NT2/D1 (cell line): ENCODE measurements around the gene PTPRG.

Experiments
- DNase-seq: peaks from one replicate; pipeline ENCODE4 v3.0.0-alpha.2; 2011; ENCODE audit warnings: low read depth, low spot score
- H3K27me3 ChIP-seq: 2 replicates; pipeline ENCODE4 v1.6.0; 2011; ENCODE audit warnings: mild to moderate bottlenecking; ENCODE audit not compliant: insufficient read length, insufficient read depth
- H3K36me3 ChIP-seq: 2 replicates; pipeline ENCODE4 v1.6.1; 2011; ENCODE audit warnings: mild to moderate bottlenecking, low read length, mixed read lengths; ENCODE audit not compliant: insufficient read depth, insufficient read length
- H3K4me1 ChIP-seq: 2 replicates; pipeline ENCODE4 v1.5.1; 2011; ENCODE audit not compliant: insufficient read depth, insufficient read length
- H3K4me3 ChIP-seq: 2 replicates; pipeline ENCODE4 v1.5.1; 2011; ENCODE audit warnings: low read depth; ENCODE audit not compliant: insufficient read length
- H3K9ac ChIP-seq: 2 replicates; pipeline ENCODE4 v1.6.0; 2011; ENCODE audit warnings: low read depth; ENCODE audit not compliant: insufficient read length
- H3K9me3 ChIP-seq: 2 replicates; pipeline ENCODE4 v1.5.1; 2011; ENCODE audit warnings: mild to moderate bottlenecking, low read length; ENCODE audit not compliant: insufficient read depth
- SUZ12 ChIP-seq: IDR thresholded peaks from 2 replicates; pipeline ENCODE4 v1.6.1; 2011; ENCODE audit not compliant: insufficient read length, insufficient read depth; ENCODE audit errors: extremely low read depth
- YY1 ChIP-seq: IDR thresholded peaks from 2 replicates; pipeline ENCODE4 v1.6.1; 2011; ENCODE audit not compliant: insufficient read length, insufficient read depth
- ZNF274 ChIP-seq: IDR thresholded peaks from 2 replicates; pipeline ENCODE4 v1.6.1; 2011; ENCODE audit warnings: mild to moderate bottlenecking, low read depth, low read length

PTPRG gene

GRCh38 chr3:61820306-61820992 is 259.1 kb downstream of the PTPRG start:
- Histone ChIP-seq H3K9me3 (no peaks in the 10 kb centered on the region), H3K27me3 (no peaks in the 10 kb centered on the region), H3K4me1 (no peaks in the 10 kb centered on the region), H3K36me3 (no peaks in the 10 kb centered on the region), H3K9ac (no peak overlapping the region), H3K4me3 (no peak overlapping the region)
- no peak for TF ChIP-seq SUZ12
- no peak for TF ChIP-seq ZNF274
- no peak for TF ChIP-seq YY1
- no peak for DNase-seq

GRCh38 chr3:61821823-61822251 is 260.5 kb downstream of the PTPRG start:
- H3K36me3 ChIP-seq, result no peaks in the 10 kb centered on the region
- no peak for DNase-seq
- H3K4me1 ChIP-seq, result no peaks in the 10 kb centered on the region
- no peaks in the 10 kb centered on the region for H3K9me3 ChIP-seq
- no peak overlapping the region for H3K9ac ChIP-seq
- no peak for TF ChIP-seq YY1
- no peak for TF ChIP-seq ZNF274
- no peak for TF ChIP-seq SUZ12
- no peak overlapping the region for H3K4me3 ChIP-seq
- H3K27me3 ChIP-seq, result no peaks in the 10 kb centered on the region

GRCh38 chr3:61822588-61822987 is 261.2 kb downstream of the PTPRG start:
- no peaks in the 10 kb centered on the region for H3K4me1 ChIP-seq
- H3K4me3 ChIP-seq, result no peak overlapping the region
- no peak for TF ChIP-seq SUZ12
- TF ChIP-seq ZNF274, result no peak
- TF ChIP-seq YY1, result no peak
- no peaks in the 10 kb centered on the region for H3K9me3 ChIP-seq
- no peaks in the 10 kb centered on the region for H3K36me3 ChIP-seq
- no peaks in the 10 kb centered on the region for H3K27me3 ChIP-seq
- no peak for DNase-seq
- H3K9ac ChIP-seq, result no peak overlapping the region

- no peaks in the 10 kb centered on the region for H3K27me3 ChIP-seq
- H3K4me3 ChIP-seq, result no peak overlapping the region
- no peaks in the 10 kb centered on the region for H3K4me1 ChIP-seq
- no peak for TF ChIP-seq SUZ12
- no peak for TF ChIP-seq ZNF274
- no peak for TF ChIP-seq YY1
- H3K9me3 ChIP-seq, result no peaks in the 10 kb centered on the region
- no peak overlapping the region for H3K9ac ChIP-seq
- no peaks in the 10 kb centered on the region for H3K36me3 ChIP-seq
- no peak for DNase-seq
Measured at GRCh38 chr3:61824553-61825135, 263.3 kb downstream of the PTPRG start.

- H3K9me3 ChIP-seq, result no peaks in the 10 kb centered on the region
- no peak for TF ChIP-seq ZNF274
- TF ChIP-seq YY1, result no peak
- no peak for TF ChIP-seq SUZ12
- H3K9ac ChIP-seq, result no peak overlapping the region
- no peaks in the 10 kb centered on the region for H3K4me1 ChIP-seq
- no peak for DNase-seq
- H3K27me3 ChIP-seq, result no peaks in the 10 kb centered on the region
- no peak overlapping the region for H3K4me3 ChIP-seq
- H3K36me3 ChIP-seq, result no peaks in the 10 kb centered on the region
Measured at GRCh38 chr3:61826161-61826560, 264.8 kb downstream of the PTPRG start.

GRCh38 chr3:61828184-61828874 is 267.0 kb downstream of the PTPRG start:
- TF ChIP-seq SUZ12 (no peak), ZNF274 (no peak), YY1 (no peak)
- no peak overlapping the region for H3K9ac ChIP-seq
- H3K36me3 ChIP-seq, result no peaks in the 10 kb centered on the region
- no peak overlapping the region for H3K4me3 ChIP-seq
- H3K27me3 ChIP-seq, result no peaks in the 10 kb centered on the region
- no peaks in the 10 kb centered on the region for H3K4me1 ChIP-seq
- DNase-seq, result no peak
- no peaks in the 10 kb centered on the region for H3K9me3 ChIP-seq

GRCh38 chr3:61828880-61829721 is 267.7 kb downstream of the PTPRG start:
- Histone ChIP-seq H3K9ac (no peak overlapping the region), H3K9me3 (no peaks in the 10 kb centered on the region), H3K4me1 (no peaks in the 10 kb centered on the region), H3K4me3 (no peak overlapping the region), H3K27me3 (no peaks in the 10 kb centered on the region), H3K36me3 (no peaks in the 10 kb centered on the region)
- no peak for TF ChIP-seq SUZ12
- TF ChIP-seq YY1, result no peak
- no peak for TF ChIP-seq ZNF274
- no peak for DNase-seq
